ENCODE data around the gene CCDC85A.

DNA sequence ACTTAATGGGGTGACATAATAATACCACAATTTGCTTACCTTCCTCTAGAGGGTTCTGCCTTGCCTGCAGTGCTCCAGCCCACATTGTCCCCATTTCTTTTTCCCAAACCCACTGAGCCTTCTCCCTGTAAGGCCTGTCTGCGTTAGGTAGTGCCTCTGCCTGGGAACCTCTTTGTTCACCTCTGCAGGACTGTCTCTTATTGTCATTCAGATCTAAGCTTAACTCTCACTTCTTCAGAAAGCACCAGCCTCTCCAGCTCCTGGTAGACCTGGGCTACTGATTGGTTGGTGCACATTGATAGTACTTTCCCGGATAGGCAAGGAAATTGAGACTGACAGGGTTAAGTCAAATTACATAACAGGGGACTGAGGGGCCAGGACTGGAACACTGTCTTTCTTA is 49.1 kb downstream of the CCDC85A start:
- TF ChIP-seq, protein P1, sequence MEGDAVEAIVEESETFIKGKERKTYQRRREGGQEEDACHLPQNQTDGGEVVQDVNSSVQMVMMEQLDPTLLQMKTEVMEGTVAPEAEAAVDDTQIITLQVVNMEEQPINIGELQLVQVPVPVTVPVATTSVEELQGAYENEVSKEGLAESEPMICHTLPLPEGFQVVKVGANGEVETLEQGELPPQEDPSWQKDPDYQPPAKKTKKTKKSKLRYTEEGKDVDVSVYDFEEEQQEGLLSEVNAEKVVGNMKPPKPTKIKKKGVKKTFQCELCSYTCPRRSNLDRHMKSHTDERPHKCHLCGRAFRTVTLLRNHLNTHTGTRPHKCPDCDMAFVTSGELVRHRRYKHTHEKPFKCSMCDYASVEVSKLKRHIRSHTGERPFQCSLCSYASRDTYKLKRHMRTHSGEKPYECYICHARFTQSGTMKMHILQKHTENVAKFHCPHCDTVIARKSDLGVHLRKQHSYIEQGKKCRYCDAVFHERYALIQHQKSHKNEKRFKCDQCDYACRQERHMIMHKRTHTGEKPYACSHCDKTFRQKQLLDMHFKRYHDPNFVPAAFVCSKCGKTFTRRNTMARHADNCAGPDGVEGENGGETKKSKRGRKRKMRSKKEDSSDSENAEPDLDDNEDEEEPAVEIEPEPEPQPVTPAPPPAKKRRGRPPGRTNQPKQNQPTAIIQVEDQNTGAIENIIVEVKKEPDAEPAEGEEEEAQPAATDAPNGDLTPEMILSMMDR (IDR thresholded peaks at IDR 0.05), result no peak
- TF ChIP-seq EZH2 (IDR thresholded peaks at IDR 0.05), result no peak
- TF ChIP-seq EZH2phosphoT487 (IDR thresholded peaks at IDR 0.05), result no peak

All from neural progenitor cell (in vitro differentiated cells).